ENCODE results near the gene BCL10. TPM values are rescaled to one million over a fixed set of nuclear protein-coding genes. Genes with fewer than 3 reads are reported as not detected.
A peak's percentile ranks its signal among the peaks of the same experiment; 100 is the strongest.

BCL10 gene
- total RNA-seq, 1 donor from 2014 or later: 27.2 TPM

DNA sequence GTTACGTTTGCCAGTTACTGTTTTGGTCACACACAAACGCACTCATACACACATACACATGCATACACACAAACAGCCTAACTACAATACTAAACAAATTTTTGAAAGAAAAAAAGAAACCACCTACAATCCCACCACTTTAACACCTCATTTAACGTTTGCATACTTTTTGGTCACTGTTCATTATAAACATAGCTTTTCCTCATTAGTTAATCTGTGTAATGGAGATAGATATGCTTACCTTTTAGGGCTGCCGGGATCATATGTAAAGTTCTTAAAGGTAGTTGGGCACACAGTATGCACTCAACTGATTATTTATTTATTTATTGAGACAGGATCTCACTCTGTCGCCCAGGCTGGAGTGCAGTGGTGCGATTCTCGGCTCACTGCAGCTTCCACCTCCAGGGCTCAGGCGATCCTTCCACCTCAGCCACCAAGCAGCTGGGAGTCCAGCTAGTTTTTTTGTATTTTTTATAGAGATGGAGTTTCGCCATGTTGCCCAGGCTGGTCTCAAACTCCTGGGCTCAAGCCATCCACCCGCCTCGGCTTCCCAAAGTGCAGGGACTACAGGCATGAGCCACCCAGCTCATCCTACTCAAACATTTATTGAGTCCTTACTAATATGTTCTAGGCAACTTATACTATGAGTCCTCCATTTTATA, 677 bp upstream of the BCL10 start:
- TF ChIP-seq CTCF (IDR thresholded peaks at IDR 0.05; ENCODE audit: unreplicated experiment): no peak
- Mint-ChIP-seq H3K9me3 (no peaks in the 10 kb centered on the region), H3K4me3 (peak overlapping the region; percentile 87), H3K36me3 (peaks cover 5% of the 10 kb centered on the region), H3K27ac (peak overlapping the region; percentile 93), H3K27me3 (ENCODE audit: low read depth) (no peaks in the 10 kb centered on the region), H3K4me1 (peaks cover 36% of the 10 kb centered on the region)
- no peak for DNase-seq (ENCODE audit: low spot score in 2 of 2, unreplicated experiment in 2 of 2)

GRCh38 chr1:85275701-85276214, 674 bp downstream of the BCL10 start:
- H3K4me1 Mint-ChIP-seq: peaks cover 36% of the 10 kb centered on the region
- DNase-seq (ENCODE audit: low spot score in 2 of 2, unreplicated experiment in 2 of 2): peak in 1 of 2 experiments; percentile 46
- H3K4me3 Mint-ChIP-seq: peak overlapping the region; percentile 87
- no peaks in the 10 kb centered on the region for H3K27me3 Mint-ChIP-seq (ENCODE audit: low read depth)
- H3K27ac Mint-ChIP-seq: peak overlapping the region; percentile 86
- peaks cover 6% of the 10 kb centered on the region for H3K36me3 Mint-ChIP-seq
- no peaks in the 10 kb centered on the region for H3K9me3 Mint-ChIP-seq
- no peak for TF ChIP-seq CTCF (IDR thresholded peaks at IDR 0.05; ENCODE audit: unreplicated experiment)

GRCh38 chr1:85274969-85275453, 1.4 kb downstream of the BCL10 start:
- no peaks in the 10 kb centered on the region for H3K9me3 Mint-ChIP-seq
- no peak for TF ChIP-seq CTCF (IDR thresholded peaks at IDR 0.05; ENCODE audit: unreplicated experiment)
- H3K4me1 Mint-ChIP-seq: peaks cover 32% of the 10 kb centered on the region
- peaks cover 10% of the 10 kb centered on the region for H3K36me3 Mint-ChIP-seq
- H3K4me3 Mint-ChIP-seq: peak overlapping the region; percentile 87
- peak overlapping the region; percentile 86 for H3K27ac Mint-ChIP-seq
- DNase-seq (ENCODE audit: low spot score in 2 of 2, unreplicated experiment in 2 of 2): no peak
- H3K27me3 Mint-ChIP-seq (ENCODE audit: low read depth): no peaks in the 10 kb centered on the region

DNA sequence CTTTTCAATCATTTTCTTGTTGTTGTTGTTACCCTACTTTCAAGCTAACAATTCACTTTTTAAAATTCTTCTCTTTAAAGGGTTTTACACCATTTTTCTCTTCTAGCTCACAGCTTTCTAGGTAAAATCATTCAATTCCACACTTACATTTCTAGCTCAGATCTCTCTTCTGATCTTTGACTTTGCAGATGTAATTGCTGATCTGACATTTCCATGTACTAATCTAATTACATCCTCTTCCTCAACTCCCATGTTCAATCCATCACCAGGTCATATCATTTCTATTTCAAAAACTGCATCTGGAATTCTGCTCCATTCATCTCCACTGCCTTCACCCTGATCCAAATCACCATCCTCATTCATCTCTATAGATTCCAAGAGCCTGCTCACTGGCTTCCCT, 3.0 kb downstream of the BCL10 start:
- peaks cover 20% of the 10 kb centered on the region for H3K36me3 Mint-ChIP-seq
- no peaks in the 10 kb centered on the region for H3K27me3 Mint-ChIP-seq (ENCODE audit: low read depth)
- no peak overlapping the region for H3K27ac Mint-ChIP-seq
- H3K4me3 Mint-ChIP-seq: no peak overlapping the region
- DNase-seq (ENCODE audit: low spot score in 2 of 2, unreplicated experiment in 2 of 2): no peak
- no peaks in the 10 kb centered on the region for H3K9me3 Mint-ChIP-seq
- TF ChIP-seq CTCF (IDR thresholded peaks at IDR 0.05; ENCODE audit: unreplicated experiment): no peak
- H3K4me1 Mint-ChIP-seq: peaks cover 22% of the 10 kb centered on the region

- Mint-ChIP-seq H3K4me1 (peaks cover 5% of the 10 kb centered on the region), H3K36me3 (peaks cover 25% of the 10 kb centered on the region), H3K9me3 (no peaks in the 10 kb centered on the region), H3K27ac (no peak overlapping the region), H3K4me3 (no peak overlapping the region), H3K27me3 (ENCODE audit: low read depth) (no peaks in the 10 kb centered on the region)
- DNase-seq (ENCODE audit: low spot score in 2 of 2, unreplicated experiment in 2 of 2): no peak
- TF ChIP-seq CTCF (IDR thresholded peaks at IDR 0.05; ENCODE audit: unreplicated experiment): no peak
These were observed 7.4 kb downstream of the BCL10 start for GRCh38 chr1:85268801-85269585.

Measured in mesothelial cell of epicardium (in vitro differentiated cells).